ENCODE results near the gene ANG.
"Not testable (repeated sequence)": the region's sequence is repeated elsewhere in the genome, so short reads cannot be mapped to it uniquely, and the experiment has no call there.

The ANG gene

DNA sequence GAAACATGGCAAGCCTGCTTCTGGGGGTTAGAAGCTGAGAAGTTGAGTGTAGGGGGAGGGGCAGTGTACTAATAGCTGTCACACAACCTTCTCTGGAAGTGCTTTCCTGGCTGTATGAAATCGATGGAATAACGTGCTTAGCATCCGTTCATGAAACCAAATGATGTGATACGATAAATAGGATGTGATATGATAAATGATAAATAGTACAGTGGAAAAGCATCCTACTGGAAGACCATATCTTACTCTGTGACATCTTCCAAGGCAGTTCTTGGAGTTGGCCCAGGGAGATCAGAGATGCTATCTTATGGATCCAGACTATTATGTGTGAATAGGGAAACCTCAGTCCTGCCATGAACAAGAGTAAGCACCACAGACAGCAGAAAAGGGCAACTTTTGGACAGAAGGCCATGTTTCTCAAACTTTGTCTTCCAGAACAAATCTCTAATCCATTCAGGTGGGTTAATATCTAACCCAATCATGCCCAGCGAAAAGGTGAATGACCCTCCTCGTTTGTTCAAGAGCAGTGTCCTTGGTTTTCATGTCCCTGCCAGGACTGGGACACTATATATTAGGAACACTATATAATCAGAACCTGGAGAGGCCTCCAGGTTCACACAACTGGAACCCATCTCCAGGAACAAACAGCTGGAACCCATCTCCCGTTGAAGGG, at the start of gene ANG:
TSS of gene ANG (plus strand) at position 598 of the 673 bp plus-strand sequence. CDS start 4,801 bp downstream, outside the sequence.
- DNase-seq = no peak

DNA sequence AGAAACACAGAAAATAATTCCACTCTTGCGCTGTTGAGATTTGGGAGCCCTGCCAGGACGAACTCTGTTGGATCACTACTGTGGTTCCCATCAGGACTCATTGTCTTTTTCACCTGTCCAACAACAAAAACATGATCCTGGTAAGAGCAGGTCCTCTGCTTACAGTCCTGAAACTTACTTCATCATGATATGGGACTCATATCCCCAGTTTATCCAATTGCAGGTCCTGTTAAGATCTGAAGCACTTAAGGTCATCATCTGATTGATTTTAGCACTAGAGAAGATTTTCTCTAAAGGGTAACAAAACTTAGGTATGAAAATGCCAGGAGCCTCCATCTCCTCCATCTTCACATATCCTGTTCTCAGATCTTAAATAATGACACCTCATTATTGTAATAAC, 47.0 kb upstream of the ANG start, which contains the start of gene OR6S1:
TSS of gene OR6S1 (minus strand) at position 101 of the 400 bp plus-strand sequence. CDS start at position 101, 0 bp downstream.
- no peak for DNase-seq

DNA sequence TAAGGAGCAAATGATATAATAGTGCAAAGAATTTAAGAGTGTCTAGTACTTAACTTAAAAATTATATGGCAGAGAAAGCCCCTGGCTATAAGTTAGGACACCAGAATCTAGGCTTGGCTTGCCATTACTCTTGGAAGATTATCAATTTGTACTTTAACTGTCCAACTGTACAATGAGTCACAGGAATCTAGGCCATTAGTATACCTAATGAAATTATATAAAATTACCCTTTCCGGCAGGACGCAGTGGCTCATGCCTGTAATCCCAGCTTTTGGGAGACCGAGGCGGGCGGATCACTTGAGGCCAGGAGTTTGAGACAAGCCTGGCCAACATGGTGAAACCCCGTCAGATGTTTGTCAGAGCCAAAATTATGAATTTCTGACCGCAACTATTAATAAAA, 46.4 kb upstream of the ANG start:
- DNase-seq = no peak

DNA sequence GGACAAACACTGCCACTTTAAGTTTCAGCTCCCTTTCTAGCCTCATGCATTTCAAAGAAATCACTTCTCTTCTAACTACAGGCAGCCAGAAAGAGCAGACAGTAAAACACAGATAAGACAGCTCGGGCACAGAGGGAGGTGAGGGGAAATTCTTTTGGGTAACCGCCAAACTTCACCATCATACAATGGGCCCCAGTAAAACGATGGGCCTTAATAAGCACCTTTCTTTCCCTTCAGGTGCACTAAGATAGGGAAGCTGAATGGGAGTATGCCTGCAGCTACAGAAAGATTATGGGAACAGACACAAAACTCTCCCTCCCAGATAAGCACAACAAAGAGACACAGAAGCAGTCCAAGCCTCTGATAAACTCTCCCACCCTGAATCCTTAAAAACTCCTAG, 45.8 kb upstream of the ANG start:
- not testable (repeated sequence) for DNase-seq

DNA sequence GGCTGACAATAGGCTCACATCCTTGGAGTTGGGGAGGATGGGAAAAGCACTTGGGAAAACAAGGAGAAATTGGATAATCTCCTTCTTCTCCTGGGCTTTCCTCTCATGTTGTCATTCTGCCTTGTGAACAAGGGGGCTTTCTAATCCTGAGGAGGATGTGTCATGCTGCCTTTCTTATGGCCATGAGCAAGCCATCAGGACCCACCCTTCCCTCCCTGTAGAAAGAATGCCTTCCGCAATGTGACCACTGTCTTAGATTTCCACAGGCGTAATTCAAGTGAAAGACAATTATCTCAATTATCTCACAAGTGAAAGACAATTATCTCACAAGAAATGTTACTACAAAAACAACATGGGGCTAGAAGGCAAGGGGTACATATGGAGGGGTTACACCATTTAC, 44.0 kb upstream of the ANG start:
- no peak for DNase-seq

DNA sequence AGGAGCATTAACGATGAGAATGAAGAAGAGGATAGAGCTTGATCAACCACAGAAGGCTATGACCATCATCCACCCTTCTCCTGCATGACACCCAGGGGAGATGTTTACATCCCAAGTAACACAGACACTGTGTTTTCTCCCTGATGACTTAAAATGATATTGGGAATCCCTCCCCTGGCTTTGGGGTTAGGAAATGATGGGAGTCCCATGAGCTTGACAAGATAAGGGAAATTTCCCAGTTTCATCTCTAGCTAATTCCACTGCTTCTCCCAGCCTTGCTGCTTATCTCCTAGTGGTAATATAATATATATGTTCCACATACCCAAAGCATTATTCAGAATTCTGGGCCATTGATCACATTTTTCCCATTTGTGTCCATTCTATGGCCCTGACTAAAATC, 43.1 kb upstream of the ANG start:
- DNase-seq = no peak

DNA sequence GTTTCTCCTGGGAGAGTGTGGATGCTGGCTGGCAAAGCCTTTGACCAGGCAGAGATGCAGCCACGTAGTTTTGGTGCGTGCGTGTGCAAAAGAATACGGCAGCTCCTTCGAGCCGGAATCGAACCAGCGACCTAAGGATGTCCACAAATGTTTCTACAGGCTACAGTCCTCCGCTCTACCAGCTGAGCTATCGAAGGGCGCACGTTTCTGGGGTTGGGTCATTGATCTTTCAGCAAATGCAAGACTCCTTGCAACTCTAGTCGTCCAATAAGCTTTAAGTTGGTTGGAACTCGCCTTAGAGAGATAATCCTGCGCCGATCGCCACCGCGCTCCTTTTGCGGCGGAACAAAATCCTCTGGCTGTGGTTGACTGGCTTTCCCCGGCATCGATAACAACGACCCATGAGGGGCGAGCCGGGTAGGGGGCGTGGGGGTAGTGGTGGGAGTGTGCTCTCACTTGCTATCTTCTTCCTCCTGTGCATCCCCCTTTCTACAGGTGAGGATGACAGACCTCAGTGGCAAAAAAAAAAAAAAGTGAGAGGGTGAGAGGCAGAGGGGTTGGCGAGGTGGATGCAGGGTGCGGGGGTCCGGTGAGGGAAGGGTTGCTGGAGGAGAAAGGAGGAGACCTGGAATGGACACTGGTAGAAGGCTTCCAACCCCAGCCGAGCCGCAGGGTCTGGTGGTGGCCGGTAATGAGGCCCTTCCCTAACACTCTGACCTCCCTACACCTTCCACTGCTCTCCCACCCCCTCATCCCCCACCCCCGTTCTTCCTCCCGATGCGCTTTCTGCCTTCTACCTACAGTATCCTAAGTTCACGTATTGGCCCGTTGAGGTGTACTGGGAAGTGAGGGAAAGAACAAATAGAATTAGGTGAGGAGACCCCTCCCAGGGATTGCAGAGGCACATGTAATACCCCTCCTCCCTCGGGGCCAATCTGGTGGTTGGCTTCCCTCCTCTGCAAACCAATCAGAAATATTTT, 35.3 kb upstream of the ANG start:
- DNase-seq = peak; percentile 22

DNA sequence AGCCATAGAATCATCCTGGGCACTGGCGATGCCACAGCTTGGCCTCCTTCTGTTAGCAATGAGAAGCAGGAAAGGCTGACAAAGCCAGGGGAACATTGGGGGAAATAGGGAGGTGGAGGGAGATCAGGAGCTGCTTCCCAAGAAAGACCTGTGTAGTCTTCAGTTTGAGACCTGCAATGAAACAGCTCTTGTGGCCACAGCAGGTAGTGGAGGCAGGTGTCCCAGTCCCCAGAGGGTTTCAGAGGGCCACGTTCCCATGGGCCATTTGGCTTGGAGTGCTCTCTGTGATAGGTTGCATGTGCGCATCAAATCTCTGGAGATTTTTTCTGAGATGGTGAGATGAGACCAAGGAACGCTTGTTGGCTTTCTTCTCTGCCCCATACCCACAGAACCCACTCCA, 32.7 kb upstream of the ANG start:
- DNase-seq = no peak

DNA sequence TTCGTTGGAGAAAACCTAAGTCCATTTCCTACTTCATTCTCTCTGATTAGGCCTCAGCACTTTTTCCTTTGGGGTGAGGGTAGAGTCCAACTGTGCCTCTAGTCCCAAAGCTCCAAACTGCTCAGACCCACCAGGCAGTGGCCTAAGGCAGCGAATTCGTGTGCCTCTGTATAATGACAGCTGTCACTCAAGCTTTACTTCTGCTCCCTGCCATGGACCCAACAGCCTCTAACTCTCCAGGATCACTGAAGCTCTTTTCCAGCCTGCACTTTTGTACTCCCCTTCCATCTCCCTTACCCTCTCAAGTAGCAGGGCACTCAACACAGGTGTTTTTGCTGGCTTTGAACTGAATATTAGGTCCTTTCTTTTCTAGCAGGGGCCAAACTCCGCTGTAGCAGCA, 32.3 kb upstream of the ANG start:
- no peak for DNase-seq

DNA sequence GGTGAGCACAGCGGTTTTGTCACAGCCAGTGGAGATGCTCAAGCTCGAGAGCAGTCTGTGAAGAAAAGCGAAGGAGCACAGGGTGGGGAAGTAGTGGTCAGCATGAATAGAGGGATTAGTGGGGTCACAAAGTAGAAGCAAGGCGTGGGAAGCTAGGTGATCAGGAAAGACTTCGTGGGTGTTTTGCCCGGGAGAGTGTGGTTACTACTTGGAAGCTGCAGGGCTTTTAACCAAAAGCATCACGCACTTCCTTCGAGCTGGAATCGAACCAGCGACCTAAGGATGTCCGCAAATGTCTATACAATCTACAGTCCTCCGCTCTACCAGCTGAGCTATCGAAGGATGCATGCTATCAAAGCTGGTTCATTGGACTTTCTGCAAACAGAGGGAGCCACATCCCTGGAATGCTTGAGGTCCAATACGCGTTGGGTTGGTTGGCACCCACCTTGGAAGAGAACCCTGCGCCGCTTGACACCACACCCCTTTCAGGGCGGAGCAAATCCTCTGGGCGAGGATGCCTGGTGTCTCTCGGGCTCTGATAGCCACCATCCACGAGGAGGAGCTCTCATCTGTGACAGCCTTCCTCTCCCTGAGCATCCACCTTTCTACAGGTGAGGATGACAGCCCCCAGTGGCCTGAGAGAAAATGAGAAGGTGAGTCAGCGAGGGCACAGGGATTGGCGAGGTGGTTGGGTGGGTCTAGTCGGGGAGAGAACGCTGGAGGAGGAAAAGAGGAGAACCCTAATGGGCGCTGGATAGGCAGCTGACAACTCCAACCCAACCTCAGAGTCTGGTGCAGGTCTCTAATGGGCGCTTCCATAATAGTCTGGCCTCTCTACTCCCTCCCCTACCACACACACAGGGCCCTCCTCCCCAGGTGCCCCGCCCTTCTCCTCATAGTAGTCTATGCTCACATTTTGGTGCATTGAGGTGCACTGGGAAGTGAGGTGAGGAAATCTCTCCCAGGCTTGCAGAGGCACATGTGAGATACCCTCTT, 31.1 kb upstream of the ANG start:
- DNase-seq = no peak

DNA sequence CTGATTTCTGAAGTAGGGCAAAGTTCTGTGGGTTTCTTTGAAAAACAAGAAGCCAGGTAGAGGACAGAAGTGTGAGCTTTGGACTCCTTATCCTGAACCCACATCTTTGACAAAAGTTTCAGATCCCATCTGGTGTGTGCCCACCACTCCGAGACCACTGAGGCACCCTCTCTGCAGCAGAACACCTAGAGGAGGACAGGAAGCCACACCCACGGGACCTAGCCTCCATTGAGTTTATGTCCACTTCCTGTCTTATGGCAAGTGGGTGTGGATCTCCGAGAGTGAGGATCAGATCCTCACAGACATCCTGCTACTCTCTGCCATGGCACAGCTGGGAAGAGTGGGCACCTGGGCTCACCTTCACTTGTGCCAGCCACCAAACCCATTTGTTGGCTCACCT, 30.3 kb upstream of the ANG start:
- DNase-seq = no peak

DNA sequence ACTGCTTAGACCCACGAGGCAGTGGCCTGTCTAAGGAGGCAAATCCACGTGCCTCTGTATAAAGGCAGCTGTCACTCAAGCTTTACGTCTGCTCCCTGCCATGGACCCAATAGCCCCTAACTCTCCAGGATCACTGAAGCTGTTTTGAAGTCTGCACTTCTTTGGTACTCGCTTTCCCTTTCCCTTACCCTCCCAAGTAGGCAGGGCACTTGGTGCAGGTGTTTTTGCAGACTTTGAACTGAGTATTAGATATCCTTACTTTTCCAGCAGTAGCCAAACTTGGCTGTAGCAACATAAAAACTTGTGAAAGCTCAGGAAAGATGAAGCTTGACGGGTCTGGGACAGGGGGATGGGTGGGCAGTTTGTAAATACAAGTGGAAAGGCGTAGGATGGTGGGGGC, 29.2 kb upstream of the ANG start:
- DNase-seq = no peak

DNA sequence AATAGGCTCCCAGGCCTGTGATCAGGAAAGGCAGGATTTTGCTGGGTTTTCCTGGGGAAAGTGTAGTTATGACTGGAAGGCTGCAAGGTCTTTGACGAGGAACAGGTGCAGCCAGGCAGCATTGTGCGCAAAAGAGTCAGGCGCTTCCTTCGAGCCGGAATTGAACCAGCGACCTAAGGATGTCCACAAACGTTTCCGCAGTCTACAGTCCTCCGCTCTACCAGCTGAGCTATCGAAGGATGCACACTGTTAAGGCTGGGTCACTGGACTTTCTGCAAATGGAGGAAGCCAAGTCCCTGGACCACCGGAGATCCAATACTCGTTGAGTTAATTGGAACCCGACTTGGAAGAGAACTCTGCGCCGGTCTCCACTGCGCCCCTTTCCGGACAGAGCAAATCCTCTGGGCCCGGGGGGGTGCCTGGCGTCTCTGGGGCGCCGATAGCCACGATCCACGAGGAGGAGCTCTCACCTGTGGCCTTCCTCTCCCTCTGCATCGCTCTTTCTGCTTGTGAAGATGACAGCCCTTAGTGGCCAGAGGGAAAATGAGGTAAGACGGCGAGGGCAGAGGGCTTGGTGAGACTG, 28.7 kb upstream of the ANG start:
- no peak for DNase-seq

DNA sequence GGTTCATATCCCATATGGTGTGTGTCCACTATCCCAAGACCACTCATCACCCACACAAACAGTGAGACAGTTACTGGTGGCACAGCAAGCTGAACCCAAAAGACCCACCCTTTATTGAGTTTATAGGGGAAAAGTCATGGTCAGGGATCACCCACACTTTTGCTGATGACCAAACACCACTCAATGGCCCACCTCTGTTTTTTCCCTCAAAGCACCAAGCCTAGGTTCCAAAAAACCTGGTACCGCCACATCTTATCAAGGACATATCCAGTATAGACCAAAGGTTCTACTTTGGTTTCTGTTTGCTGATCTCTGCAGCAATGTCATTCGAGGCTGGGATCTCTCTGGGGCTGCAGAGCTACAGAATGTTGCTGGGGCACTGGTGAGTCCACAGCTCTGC, 27.4 kb upstream of the ANG start:
- DNase-seq = no peak

DNA sequence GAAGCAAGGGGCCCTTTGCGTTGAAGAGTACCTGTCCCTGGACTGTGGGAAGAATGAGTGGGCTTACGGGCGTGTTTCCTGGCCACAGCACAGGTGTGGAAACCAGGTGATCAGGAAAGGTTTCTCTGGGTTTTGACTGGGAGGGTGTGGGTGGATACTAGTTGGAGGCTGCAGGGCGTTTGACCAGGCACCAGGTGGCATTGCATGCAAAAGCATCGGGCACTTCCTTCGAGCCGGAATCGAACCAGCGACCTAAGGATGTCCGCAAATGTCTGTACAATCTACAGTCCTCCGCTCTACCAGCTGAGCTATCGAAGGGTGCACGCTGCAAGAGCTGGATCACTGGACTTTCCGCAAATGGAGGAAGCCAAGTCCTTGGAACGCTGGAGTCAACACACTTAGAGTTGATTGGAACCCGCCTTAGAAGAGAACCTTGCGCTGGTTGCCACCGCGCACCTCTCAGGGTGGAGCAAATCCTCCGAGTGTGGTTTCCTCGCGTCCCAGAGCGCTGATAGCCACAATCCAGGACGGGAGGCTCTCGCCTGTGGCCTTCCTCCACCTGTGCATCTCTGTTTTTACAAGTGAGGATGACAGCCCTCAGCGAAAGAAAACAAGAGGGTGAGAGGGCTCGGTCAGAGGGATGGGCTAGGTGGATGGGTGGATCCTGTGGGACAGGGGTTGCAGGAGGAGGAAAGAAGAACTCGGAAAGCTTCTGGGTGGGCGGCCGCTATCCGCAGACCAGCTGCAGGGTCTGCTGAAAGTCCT, 25.4 kb upstream of the ANG start:
- peak; percentile 32 for DNase-seq

DNA sequence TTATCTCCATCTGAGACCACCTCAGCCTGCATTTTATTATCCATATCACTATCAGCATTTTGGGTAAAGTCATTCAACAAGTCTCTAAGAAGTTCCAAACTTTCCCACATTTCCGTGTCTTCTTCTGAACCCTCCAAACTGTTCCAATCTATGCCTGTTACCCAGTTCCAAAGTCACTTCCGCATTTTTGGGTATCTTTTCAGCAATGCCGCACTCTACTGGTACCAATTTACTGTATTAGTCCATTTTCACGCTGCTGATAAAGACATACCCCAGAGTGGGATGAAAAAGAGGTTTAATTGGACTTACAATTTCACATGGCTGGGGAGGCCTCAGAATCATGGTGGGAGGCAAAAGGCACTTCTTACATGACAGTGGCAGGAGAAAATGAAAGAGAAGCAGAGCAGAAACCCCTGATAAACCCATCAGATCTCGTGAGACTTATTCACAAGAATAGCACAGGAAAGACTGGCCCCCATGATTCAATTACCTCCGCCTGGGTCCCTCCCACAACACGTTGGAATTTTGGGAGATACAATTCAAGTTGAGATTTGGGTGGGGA, 22.1 kb upstream of the ANG start:
- not testable (repeated sequence) for DNase-seq

DNA sequence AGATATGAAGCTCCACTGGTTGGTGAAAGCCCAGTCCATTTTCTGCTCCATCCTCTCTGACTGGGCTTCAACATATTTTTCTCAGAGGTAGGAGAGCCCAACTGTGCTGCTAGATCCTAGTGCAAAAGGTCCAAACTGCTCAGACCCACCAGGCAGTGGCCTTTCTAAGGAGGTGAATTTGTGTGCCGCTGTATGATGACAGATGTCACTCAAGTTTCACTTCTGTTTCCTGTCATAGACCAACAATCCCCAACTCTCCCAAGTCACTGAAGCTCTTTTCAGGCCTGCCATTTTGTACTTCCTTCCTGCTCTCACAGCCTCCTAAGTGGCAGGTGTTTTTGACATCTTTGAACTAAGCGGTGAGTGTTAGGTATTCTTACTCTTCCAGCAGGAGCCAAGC, 20.6 kb upstream of the ANG start:
- DNase-seq = no peak

DNA sequence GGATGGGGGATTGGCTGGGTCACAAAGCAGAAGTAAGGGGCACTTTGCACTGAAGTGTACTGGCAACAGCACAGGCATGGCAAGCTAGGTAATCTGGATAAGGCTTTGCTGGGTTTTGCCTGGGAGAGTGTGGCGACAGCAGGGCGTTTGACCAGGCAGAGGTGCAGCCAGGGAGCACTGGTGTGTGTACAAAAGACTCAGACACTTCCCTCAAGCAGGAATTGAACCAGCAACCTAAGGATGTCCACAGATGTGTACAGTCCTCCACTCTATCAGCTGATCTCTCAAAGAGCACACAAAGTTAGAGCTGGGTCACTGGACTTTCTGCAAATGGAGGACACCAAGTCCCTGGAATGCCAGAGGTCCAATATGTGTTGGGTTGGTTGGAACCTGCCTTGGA, 19.6 kb upstream of the ANG start:
- DNase-seq = no peak

DNA sequence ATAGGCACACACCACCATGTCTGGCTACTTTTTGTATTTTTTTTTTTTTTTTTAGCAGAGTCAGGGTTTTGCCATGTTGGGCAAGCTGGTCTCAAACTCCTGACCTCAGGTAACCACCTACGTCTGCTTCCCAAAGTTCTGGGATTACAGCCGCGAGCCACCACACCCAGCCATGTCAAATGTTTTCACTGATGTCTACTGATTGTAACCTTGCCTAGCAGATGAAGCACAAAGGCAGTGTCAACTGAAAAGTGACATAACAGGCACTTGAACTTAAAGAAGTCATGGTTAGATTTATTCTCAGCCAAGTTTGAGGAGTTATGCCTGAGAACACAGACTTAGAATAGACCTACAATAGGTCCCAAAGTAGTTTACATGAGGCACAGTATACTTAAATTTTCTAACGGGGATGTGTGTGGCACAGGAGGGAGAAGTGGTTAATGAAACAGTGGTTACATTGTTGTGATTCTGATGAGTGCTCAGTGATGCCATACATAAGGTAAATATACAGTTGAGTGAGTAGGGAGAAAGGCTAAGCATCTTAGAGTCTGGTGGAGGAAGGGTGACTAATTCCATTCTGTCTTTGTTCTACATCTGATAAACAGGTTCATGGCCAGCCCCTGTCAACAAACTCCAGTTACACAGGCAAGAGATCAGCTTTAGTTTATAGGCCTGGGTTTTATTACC, 16.8 kb upstream of the ANG start:
- no peak for DNase-seq

DNA sequence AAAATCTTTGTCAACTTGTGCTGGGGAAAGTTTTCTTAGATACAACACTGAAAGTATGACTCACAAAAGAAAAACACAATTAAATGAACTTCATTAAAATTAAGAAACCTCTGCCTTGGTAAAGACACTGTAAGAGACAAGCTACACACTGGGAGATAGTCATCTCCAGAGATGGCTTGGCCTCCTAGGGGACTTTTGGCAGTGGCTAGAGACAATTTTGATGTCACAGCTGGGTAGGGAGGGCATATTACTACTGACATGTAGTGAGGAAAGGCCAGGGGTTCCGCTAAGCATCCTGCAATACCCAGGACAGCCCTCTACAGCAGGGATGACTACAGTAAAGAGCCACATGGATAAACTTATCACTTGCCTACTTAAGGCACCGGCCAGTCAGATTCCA, 12.9 kb upstream of the ANG start:
- DNase-seq = no peak

DNA sequence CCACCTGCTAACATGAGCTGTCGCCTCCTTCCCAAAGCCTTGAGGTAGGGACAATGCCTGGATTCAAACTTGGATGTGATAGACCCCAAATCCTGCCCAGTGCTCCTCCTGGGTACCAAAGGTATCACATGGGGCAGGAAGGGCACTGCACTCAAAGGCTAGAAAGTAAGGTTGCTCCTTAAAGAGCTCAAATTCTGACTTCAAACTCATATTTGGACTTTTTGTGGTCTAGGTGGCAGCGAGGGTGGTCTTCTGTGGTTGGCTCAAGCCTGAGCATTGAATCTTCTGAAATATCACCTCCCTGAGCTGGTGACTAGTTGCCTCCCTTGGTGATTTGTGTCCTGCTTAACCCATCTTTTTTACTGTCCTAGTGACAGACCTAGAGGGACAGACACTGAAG, 12.5 kb upstream of the ANG start:
- DNase-seq = no peak
